ENCODE results near the gene RASL11A. TPM values are rescaled to one million over a fixed set of nuclear protein-coding genes. Genes with fewer than 3 reads are reported as not detected.

Gene RASL11A
- total and polyA plus RNA-seq, 2 of the 8 experiments (the other 6 are each of a cell fraction or from before 2014, with no cell fraction given): 2.9 to 6.8 TPM

GRCh38 chr13:27302643-27303262 lies 32.1 kb downstream of the RASL11A start (continued):
- TF ChIP-seq CHD7 (IDR thresholded peaks at IDR 0.05; ENCODE audit: insufficient replicate concordance, low read length) (no peak), SP1 (IDR thresholded peaks at IDR 0.05; ENCODE audit: low read depth, low read length) (no peak), JUN (IDR thresholded peaks at IDR 0.05; ENCODE audit: low read depth, low read length) (no peak), SAP30 (IDR thresholded peaks at IDR 0.05; ENCODE audit: insufficient read depth, insufficient replicate concordance, low read length) (no peak), MAFK (IDR thresholded peaks at IDR 0.05; ENCODE audit: low read depth, low read length) (no peak), SIRT6 (IDR thresholded peaks at IDR 0.05; ENCODE audit: low read length) (no peak), EP300 (IDR thresholded peaks at IDR 0.05; ENCODE audit: borderline replicate concordance in 1 of 2, low read depth in 2 of 2, low read length in 2 of 2) (no peak), PHF8 (conservative IDR thresholded peaks at IDR 0.05; ENCODE audit: low read depth, low read length) (no peak), SP2 (IDR thresholded peaks at IDR 0.05; ENCODE audit: low read length) (no peak), SRF (IDR thresholded peaks at IDR 0.05; ENCODE audit: low read depth, low read length) (no peak), HDAC2 (IDR thresholded peaks at IDR 0.05; ENCODE audit: borderline replicate concordance in 1 of 2, low read depth in 2 of 2, low read length in 2 of 2) (no peak)

All from H1 (cell line).